GM12878 (cell line): ENCODE results near the gene XPNPEP3. TPM values are rescaled to one million over a fixed set of nuclear protein-coding genes. Genes with fewer than 3 reads are reported as not detected.

Experiments
- CBX3 ChIP-seq: fragments of 200-600 bp; sonication (generic); IDR thresholded peaks from 2 replicates; pipeline ENCODE4 v1.6.1; 2016; ENCODE audit warnings: low read depth, borderline replicate concordance
- CHD2 ChIP-seq: IDR thresholded peaks from 2 replicates; pipeline ENCODE4 v1.6.1; 2011; ENCODE audit warnings: low read depth, low read length, improper control_type of control experiment, borderline replicate concordance
- POLR2A ChIP-seq: IDR thresholded peaks from 2 replicates; pipeline ENCODE4 v1.6.1; 2011; ENCODE audit warnings: low read depth, mild to moderate bottlenecking, low read length
- RAD51 ChIP-seq: fragments of 450-650 bp; IDR thresholded peaks from 2 replicates; pipeline ENCODE4 v1.6.1; 2016; ENCODE audit warnings: moderate library complexity, mild to moderate bottlenecking, inconsistent platforms
- ZNF217 ChIP-seq: fragments of 450-650 bp; IDR thresholded peaks from 2 replicates; pipeline ENCODE4 v1.6.1; 2017; ENCODE audit warnings: antibody characterized with exemption, mild to moderate bottlenecking
- polyA plus RNA-seq, 11 experiments: library from polyadenylated mRNA; depleted of rRNA in 4 of 11; unstranded in 6 of 11; stranded (reverse) in 5 of 11; fragments of >200 nt; fragmentation: Nextera tagmentation in 4 of 11; fragmentation: Illumina TruSeq in 1 of 11; extraction: Ambion mirVana in 4 of 11; extraction: Trizol in 1 of 11; gene quantifications; 1 replicate in 1 of 11; 2 replicates in 10 of 11; pipeline versions ENCODE4 v1.2.1 to v1.2.3, GENCODE V29; 2011 to 2016; ENCODE audit warnings: inconsistent platforms in 2 of 11, missing spikeins in 2 of 11, low read depth in 1 of 11
- total RNA-seq, 4 experiments: library from RNA; depleted of rRNA in 3 of 4; stranded (reverse); fragments of >200 nt in 3 of 4; fragmentation: Illumina TruSeq in 1 of 4; extraction: Trizol in 1 of 4; gene quantifications; 2 replicates each; pipeline versions ENCODE4 v1.2.1 to v1.2.3, GENCODE V29; 2013 to 2021
- TF ChIP-seq, protein P1 (sequence below): fragments of 450-650 bp; formaldehyde crosslinking; IDR thresholded peaks from 2 replicates; pipeline ENCODE4 v1.4.0; 2020; ENCODE audit warnings: mild to moderate bottlenecking, moderate library complexity
- TF ChIP-seq, protein P2 (sequence below): fragments of 450-650 bp; IDR thresholded peaks from 2 replicates; pipeline ENCODE4 v1.6.1; 2018; ENCODE audit warnings: mild to moderate bottlenecking, low read depth, moderate library complexity; ENCODE audit not compliant: partially characterized antibody
- TF ChIP-seq, protein P3 (sequence below): fragments of 450-650 bp; IDR thresholded peaks from 2 replicates; pipeline ENCODE4 v1.6.1; 2017; ENCODE audit warnings: mild to moderate bottlenecking, moderate library complexity

XPNPEP3 gene
- total and polyA plus RNA-seq, 10 of the 15 experiments (the other 5 are each of a cell fraction or from before 2014, with no cell fraction given): 6.7 to 19.9 (median 11.7) TPM

DNA sequence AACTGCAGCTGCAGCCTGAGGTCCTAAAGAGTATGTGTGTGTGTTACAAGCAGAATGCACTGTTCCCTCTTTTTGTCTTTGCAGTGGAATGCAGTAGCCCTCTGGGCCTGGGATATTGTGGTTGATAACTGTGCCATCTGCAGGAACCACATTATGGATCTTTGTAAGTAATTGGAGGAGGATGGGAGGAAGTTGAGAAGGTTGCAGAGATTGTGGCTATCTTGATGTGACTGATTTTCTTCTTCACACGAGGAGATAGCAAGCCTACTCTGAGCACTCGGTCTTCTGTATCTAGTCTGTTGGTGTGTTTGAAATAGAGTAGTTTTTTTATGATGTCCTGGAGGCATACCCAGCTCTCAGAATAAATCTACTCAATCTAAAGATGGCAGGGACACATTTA lies 96.5 kb downstream of the XPNPEP3 start (continued):
- TF ChIP-seq, protein P1, sequence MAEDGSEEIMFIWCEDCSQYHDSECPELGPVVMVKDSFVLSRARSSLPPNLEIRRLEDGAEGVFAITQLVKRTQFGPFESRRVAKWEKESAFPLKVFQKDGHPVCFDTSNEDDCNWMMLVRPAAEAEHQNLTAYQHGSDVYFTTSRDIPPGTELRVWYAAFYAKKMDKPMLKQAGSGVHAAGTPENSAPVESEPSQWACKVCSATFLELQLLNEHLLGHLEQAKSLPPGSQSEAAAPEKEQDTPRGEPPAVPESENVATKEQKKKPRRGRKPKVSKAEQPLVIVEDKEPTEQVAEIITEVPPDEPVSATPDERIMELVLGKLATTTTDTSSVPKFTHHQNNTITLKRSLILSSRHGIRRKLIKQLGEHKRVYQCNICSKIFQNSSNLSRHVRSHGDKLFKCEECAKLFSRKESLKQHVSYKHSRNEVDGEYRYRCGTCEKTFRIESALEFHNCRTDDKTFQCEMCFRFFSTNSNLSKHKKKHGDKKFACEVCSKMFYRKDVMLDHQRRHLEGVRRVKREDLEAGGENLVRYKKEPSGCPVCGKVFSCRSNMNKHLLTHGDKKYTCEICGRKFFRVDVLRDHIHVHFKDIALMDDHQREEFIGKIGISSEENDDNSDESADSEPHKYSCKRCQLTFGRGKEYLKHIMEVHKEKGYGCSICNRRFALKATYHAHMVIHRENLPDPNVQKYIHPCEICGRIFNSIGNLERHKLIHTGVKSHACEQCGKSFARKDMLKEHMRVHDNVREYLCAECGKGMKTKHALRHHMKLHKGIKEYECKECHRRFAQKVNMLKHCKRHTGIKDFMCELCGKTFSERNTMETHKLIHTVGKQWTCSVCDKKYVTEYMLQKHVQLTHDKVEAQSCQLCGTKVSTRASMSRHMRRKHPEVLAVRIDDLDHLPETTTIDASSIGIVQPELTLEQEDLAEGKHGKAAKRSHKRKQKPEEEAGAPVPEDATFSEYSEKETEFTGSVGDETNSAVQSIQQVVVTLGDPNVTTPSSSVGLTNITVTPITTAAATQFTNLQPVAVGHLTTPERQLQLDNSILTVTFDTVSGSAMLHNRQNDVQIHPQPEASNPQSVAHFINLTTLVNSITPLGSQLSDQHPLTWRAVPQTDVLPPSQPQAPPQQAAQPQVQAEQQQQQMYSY (CRISPR knock-in tag): no peak
- no peak for TF ChIP-seq RAD51
- TF ChIP-seq ZNF217: no peak
- TF ChIP-seq, protein P2, sequence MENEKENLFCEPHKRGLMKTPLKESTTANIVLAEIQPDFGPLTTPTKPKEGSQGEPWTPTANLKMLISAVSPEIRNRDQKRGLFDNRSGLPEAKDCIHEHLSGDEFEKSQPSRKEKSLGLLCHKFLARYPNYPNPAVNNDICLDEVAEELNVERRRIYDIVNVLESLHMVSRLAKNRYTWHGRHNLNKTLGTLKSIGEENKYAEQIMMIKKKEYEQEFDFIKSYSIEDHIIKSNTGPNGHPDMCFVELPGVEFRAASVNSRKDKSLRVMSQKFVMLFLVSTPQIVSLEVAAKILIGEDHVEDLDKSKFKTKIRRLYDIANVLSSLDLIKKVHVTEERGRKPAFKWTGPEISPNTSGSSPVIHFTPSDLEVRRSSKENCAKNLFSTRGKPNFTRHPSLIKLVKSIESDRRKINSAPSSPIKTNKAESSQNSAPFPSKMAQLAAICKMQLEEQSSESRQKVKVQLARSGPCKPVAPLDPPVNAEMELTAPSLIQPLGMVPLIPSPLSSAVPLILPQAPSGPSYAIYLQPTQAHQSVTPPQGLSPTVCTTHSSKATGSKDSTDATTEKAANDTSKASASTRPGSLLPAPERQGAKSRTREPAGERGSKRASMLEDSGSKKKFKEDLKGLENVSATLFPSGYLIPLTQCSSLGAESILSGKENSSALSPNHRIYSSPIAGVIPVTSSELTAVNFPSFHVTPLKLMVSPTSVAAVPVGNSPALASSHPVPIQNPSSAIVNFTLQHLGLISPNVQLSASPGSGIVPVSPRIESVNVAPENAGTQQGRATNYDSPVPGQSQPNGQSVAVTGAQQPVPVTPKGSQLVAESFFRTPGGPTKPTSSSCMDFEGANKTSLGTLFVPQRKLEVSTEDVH: no peak
- TF ChIP-seq, protein P3, sequence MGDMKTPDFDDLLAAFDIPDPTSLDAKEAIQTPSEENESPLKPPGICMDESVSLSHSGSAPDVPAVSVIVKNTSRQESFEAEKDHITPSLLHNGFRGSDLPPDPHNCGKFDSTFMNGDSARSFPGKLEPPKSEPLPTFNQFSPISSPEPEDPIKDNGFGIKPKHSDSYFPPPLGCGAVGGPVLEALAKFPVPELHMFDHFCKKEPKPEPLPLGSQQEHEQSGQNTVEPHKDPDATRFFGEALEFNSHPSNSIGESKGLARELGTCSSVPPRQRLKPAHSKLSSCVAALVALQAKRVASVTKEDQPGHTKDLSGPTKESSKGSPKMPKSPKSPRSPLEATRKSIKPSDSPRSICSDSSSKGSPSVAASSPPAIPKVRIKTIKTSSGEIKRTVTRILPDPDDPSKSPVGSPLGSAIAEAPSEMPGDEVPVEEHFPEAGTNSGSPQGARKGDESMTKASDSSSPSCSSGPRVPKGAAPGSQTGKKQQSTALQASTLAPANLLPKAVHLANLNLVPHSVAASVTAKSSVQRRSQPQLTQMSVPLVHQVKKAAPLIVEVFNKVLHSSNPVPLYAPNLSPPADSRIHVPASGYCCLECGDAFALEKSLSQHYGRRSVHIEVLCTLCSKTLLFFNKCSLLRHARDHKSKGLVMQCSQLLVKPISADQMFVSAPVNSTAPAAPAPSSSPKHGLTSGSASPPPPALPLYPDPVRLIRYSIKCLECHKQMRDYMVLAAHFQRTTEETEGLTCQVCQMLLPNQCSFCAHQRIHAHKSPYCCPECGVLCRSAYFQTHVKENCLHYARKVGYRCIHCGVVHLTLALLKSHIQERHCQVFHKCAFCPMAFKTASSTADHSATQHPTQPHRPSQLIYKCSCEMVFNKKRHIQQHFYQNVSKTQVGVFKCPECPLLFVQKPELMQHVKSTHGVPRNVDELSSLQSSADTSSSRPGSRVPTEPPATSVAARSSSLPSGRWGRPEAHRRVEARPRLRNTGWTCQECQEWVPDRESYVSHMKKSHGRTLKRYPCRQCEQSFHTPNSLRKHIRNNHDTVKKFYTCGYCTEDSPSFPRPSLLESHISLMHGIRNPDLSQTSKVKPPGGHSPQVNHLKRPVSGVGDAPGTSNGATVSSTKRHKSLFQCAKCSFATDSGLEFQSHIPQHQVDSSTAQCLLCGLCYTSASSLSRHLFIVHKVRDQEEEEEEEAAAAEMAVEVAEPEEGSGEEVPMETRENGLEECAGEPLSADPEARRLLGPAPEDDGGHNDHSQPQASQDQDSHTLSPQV: no peak
- TF ChIP-seq CBX3: no peak
- no peak for TF ChIP-seq CHD2
- no peak for TF ChIP-seq POLR2A
